Measurements from ENCODE around the gene ITPR1.

GRCh38 chr3:4564270-4564669 is 71.1 kb downstream of the ITPR1 start:
- TF ChIP-seq CTCF (IDR thresholded peaks at IDR 0.05; ENCODE audit: low read depth, low read length) = no peak
- TF ChIP-seq POLR2A (IDR thresholded peaks at IDR 0.05; ENCODE audit: extremely low read depth, insufficient read length) = no peak
- TF ChIP-seq MYC (IDR thresholded peaks at IDR 0.05; ENCODE audit: low read depth, low read length) = no peak
- TF ChIP-seq, protein P1, sequence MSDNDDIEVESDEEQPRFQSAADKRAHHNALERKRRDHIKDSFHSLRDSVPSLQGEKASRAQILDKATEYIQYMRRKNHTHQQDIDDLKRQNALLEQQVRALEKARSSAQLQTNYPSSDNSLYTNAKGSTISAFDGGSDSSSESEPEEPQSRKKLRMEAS (IDR thresholded peaks at IDR 0.05; ENCODE audit: low read depth, low read length) = no peak

Data from NB4 (cell line).